ENCODE results near the gene FLVCR2. TPM values are rescaled to one million over a fixed set of nuclear protein-coding genes. Genes with fewer than 3 reads are reported as not detected.

The FLVCR2 gene
- total and polyA plus RNA-seq, 2 experiments from 2014 or later, result 0.33 TPM; not detected in 1

DNA sequence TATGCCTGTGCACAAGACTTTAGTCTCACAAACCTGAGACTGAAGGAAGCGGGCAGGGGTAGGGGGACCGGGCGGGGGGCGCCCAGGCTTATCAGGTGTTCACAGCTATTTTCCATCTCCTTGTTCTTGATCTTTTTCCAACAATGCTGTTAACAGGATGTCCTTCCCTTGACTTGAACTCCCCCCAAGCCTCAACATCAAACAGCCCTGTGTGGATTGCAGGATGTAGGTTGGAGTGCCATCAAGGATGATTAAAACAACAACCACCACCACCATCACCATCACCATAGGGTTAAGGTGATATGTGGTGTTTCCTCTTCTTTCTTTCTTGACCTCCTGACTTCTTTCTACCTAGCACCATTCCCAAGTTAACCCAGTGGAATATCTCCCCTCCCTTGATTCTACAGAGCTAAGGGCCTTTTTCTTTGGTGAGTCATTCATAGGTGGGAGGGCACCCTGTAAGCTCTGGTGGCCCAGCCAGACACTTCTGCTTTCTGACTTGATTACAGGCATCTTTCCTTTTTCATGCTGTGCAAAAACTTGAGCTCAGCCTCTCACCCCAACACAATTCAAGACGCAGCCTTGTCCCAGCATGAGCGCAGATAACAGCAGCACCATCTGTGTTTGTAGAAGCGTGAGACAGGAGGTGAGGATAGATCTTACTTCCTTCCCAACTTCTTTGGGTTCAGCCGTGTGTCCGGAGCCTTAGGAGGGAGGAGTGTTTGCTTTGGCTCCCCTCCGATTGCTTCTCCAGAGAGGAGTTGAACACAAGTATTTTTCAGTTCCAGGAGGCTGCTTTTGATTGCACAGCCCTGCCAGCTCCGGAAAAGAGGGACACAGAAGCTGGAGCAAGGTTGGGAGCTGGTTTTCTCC is 26.8 kb downstream of the FLVCR2 start:
- WGBS, 2 experiments (ENCODE audit: low coverage in 1 of 2, low lambda C conversion rate in 2 of 2, missing lambda C conversion rate in 2 of 2), result 66 to 73% methylated on average over 11 of the region's 11 CpGs
- Histone ChIP-seq H3K9me3 (ENCODE audit: low read depth) (no peaks in the 10 kb centered on the region), H3K4me1 (ENCODE audit: insufficient read depth) (no peaks in the 10 kb centered on the region), H4K20me1 (ENCODE audit: insufficient read depth) (no peaks in the 10 kb centered on the region), H3K27me3 (replicated peaks; ENCODE audit: insufficient read depth) (peaks cover 16% of the 10 kb centered on the region), H3K27ac (no peak overlapping the region), H3K79me2 (ENCODE audit: insufficient read depth) (no peaks in the 10 kb centered on the region), H3K9ac (no peak overlapping the region), H3K9me2 (ENCODE audit: insufficient read depth) (no peaks in the 10 kb centered on the region), H3K4me3 (no peak overlapping the region), H2AFZ (no peak overlapping the region), H3K4me2 (ENCODE audit: unreplicated experiment) (no peak overlapping the region), H3K36me3 (ENCODE audit: low read depth) (no peaks in the 10 kb centered on the region), H3F3A (ENCODE audit: insufficient read depth) (no peaks in the 10 kb centered on the region)
- in situ Hi-C loops (cut with MboI), result no loop called here
- TF ChIP-seq EZH2 (IDR thresholded peaks at IDR 0.05; ENCODE audit: insufficient read depth, poor library complexity, severe bottlenecking), result no peak
- TF ChIP-seq EZH2phosphoT487 (IDR thresholded peaks at IDR 0.05; ENCODE audit: insufficient read depth, low read depth), result no peak
- DNase-seq, result no peak

DNA sequence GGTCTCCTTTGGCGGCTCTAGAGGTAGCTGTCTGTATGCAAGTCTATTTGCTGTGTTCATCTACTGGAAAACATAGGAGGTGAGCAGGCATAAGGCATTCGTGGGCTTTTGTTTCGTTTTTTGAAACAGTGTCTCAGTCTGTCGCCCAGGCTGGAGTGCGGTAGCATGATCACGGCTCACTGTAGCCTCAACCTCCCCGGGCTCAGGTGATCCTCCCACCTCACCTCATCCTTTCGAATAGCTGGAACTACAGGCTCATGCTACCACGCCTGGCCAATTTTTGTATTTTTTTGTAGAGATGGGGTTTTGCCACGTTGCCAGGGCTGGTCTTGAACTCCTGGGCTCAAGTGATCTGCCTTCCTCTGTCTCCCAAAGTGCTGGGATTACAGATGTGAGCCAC is 27.5 kb downstream of the FLVCR2 start:
- no peaks in the 10 kb centered on the region for H3K4me1 ChIP-seq (ENCODE audit: insufficient read depth)
- no peaks in the 10 kb centered on the region for H3K79me2 ChIP-seq (ENCODE audit: insufficient read depth)
- H3K9ac ChIP-seq, result no peak overlapping the region
- peaks cover 15% of the 10 kb centered on the region for H3K27me3 ChIP-seq (replicated peaks; ENCODE audit: insufficient read depth)
- H3K4me2 ChIP-seq (ENCODE audit: unreplicated experiment), result no peak overlapping the region
- 49 to 54% methylated on average over 10 of the region's 10 CpGs for WGBS, 2 experiments (ENCODE audit: low coverage in 1 of 2, low lambda C conversion rate in 2 of 2, missing lambda C conversion rate in 2 of 2)
- no peak overlapping the region for H3K4me3 ChIP-seq
- H3F3A ChIP-seq (ENCODE audit: insufficient read depth), result no peaks in the 10 kb centered on the region
- no peak for DNase-seq
- no peaks in the 10 kb centered on the region for H3K9me2 ChIP-seq (ENCODE audit: insufficient read depth)
- in situ Hi-C loops (cut with MboI), result no loop called here
- no peak overlapping the region for H2AFZ ChIP-seq
- TF ChIP-seq EZH2phosphoT487 (IDR thresholded peaks at IDR 0.05; ENCODE audit: insufficient read depth, low read depth), result no peak
- no peak for TF ChIP-seq EZH2 (IDR thresholded peaks at IDR 0.05; ENCODE audit: insufficient read depth, poor library complexity, severe bottlenecking)
- H3K9me3 ChIP-seq (ENCODE audit: low read depth), result no peaks in the 10 kb centered on the region
- H3K27ac ChIP-seq, result no peak overlapping the region
- no peaks in the 10 kb centered on the region for H3K36me3 ChIP-seq (ENCODE audit: low read depth)
- no peaks in the 10 kb centered on the region for H4K20me1 ChIP-seq (ENCODE audit: insufficient read depth)

DNA sequence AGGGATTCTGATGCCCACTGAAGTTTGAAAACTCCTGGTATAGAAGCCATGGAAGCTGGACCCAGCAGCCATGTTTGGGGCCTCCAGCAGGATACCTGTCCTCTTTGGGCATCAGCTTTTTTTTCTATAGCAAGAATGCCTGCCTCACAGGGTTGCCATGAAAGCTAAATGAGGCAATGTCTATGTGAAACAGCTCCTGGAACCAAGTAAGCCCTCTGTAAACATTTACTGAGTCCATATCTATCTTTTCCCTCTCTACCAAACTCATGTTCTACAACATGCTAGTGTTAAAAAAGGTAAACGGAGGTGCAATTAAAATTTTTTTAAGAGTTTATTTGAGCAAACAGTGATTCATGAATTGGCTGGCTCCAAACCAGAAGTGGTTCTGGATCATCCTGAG is 28.6 kb downstream of the FLVCR2 start:
- H3F3A ChIP-seq (ENCODE audit: insufficient read depth), result no peaks in the 10 kb centered on the region
- H3K9me2 ChIP-seq (ENCODE audit: insufficient read depth), result no peaks in the 10 kb centered on the region
- H3K4me1 ChIP-seq (ENCODE audit: insufficient read depth), result no peaks in the 10 kb centered on the region
- H3K36me3 ChIP-seq (ENCODE audit: low read depth), result no peaks in the 10 kb centered on the region
- no peak for DNase-seq
- H3K79me2 ChIP-seq (ENCODE audit: insufficient read depth), result no peaks in the 10 kb centered on the region
- peaks cover 12% of the 10 kb centered on the region for H3K27me3 ChIP-seq (replicated peaks; ENCODE audit: insufficient read depth)
- no peak for TF ChIP-seq EZH2phosphoT487 (IDR thresholded peaks at IDR 0.05; ENCODE audit: insufficient read depth, low read depth)
- H3K9me3 ChIP-seq (ENCODE audit: low read depth), result no peaks in the 10 kb centered on the region
- H3K9ac ChIP-seq, result no peak overlapping the region
- no peak overlapping the region for H2AFZ ChIP-seq
- H3K4me2 ChIP-seq (ENCODE audit: unreplicated experiment), result no peak overlapping the region
- H3K27ac ChIP-seq, result no peak overlapping the region
- no peaks in the 10 kb centered on the region for H4K20me1 ChIP-seq (ENCODE audit: insufficient read depth)
- no peak overlapping the region for H3K4me3 ChIP-seq
- WGBS, 2 experiments (ENCODE audit: low coverage in 1 of 2, low lambda C conversion rate in 2 of 2, missing lambda C conversion rate in 2 of 2), result 60 to 91% methylated on average over 1 of the region's 1 CpG
- in situ Hi-C loops (cut with MboI), result no loop called here

DNA sequence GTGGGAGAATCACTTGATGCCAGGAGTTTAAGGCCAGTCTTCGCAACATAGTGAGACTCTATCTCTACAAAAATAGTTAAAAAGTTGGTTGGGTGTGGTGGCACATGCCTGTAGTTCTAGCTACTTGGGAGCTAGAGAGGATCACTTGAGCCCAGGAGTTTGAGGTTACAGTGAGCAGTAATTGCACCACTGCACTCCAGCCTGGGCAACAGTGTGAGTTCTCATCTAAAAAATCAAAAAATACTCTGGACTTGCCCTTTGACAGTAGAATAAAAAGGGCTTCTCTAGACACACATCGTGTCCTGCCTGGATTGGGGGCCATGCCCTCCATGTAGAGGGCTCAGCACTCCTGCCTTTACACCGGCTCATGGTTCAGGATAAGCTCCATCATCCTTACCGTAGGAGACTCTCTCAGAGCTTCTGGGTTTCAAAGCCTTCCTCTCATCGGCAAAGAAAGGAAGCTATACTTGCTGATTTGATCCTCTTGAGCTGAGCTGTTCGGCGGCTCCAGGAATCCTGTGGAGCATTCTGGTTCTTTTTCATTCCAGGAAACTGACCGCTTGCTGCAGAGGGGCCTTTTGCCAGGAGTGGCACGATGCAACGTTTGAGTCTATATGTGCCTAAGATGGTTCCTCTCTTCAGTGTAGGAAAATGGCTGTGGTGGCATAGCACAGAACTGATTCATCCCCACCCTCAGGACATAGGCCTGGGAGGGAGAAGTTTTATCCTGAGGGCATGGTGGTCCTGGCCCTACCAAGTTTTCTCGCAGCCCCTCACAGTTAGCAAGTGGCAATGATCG is 29.6 kb downstream of the FLVCR2 start:
- no peak overlapping the region for H3K4me3 ChIP-seq
- H3K4me1 ChIP-seq (ENCODE audit: insufficient read depth), result no peaks in the 10 kb centered on the region
- no peaks in the 10 kb centered on the region for H3F3A ChIP-seq (ENCODE audit: insufficient read depth)
- H3K27ac ChIP-seq, result no peak overlapping the region
- WGBS, 2 experiments (ENCODE audit: low coverage in 1 of 2, low lambda C conversion rate in 2 of 2, missing lambda C conversion rate in 2 of 2), result 66 to 67% methylated on average over 12 of the region's 12 CpGs
- no peaks in the 10 kb centered on the region for H3K9me3 ChIP-seq (ENCODE audit: low read depth)
- no peak overlapping the region for H3K9ac ChIP-seq
- no peaks in the 10 kb centered on the region for H3K79me2 ChIP-seq (ENCODE audit: insufficient read depth)
- in situ Hi-C loops (cut with MboI), result no loop called here
- no peak overlapping the region for H2AFZ ChIP-seq
- no peaks in the 10 kb centered on the region for H3K9me2 ChIP-seq (ENCODE audit: insufficient read depth)
- no peak for TF ChIP-seq EZH2phosphoT487 (IDR thresholded peaks at IDR 0.05; ENCODE audit: insufficient read depth, low read depth)
- no peak for TF ChIP-seq EZH2 (IDR thresholded peaks at IDR 0.05; ENCODE audit: insufficient read depth, poor library complexity, severe bottlenecking)
- DNase-seq, result no peak
- H3K36me3 ChIP-seq (ENCODE audit: low read depth), result no peaks in the 10 kb centered on the region
- no peak overlapping the region for H3K4me2 ChIP-seq (ENCODE audit: unreplicated experiment)
- peaks cover 10% of the 10 kb centered on the region for H3K27me3 ChIP-seq (replicated peaks; ENCODE audit: insufficient read depth)
- H4K20me1 ChIP-seq (ENCODE audit: insufficient read depth), result no peaks in the 10 kb centered on the region

All from GM23248 (cell line).